Iris pigment epithelial cell (primary cell): ENCODE measurements around the gene USP10.

Experiments
- DNase-seq: peaks from one replicate; pipeline ENCODE4 v3.0.0-alpha.2; 2011; ENCODE audit warnings: low read depth

Gene USP10

DNA sequence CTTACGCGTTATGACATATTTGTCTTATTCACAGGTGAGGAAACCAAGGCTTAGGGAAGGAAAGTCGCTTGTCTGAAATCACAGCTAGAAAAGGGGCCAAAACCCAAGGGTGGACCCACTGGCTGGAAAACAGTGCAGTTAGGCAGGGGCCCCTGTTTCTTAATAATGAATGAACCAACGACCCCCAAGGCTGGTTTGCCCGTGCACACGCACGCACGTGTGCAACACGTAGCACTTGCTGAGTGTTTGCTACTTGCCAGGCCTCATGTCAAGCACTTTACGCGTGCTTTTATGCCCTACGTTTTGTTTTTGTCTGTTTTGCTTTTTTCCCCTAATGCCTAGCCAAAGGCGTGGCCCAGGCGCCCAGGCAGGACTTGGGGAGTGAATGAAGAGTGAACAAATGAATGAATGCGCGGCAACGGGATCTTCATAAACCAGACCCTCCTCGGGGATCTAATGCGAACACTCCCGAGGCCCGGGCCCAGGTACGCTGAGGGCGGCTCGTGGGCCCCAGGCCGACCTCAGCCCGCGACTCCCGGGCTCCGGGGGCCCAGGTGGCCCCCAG, 571 bp upstream of the USP10 start:
- no peak for DNase-seq

DNA sequence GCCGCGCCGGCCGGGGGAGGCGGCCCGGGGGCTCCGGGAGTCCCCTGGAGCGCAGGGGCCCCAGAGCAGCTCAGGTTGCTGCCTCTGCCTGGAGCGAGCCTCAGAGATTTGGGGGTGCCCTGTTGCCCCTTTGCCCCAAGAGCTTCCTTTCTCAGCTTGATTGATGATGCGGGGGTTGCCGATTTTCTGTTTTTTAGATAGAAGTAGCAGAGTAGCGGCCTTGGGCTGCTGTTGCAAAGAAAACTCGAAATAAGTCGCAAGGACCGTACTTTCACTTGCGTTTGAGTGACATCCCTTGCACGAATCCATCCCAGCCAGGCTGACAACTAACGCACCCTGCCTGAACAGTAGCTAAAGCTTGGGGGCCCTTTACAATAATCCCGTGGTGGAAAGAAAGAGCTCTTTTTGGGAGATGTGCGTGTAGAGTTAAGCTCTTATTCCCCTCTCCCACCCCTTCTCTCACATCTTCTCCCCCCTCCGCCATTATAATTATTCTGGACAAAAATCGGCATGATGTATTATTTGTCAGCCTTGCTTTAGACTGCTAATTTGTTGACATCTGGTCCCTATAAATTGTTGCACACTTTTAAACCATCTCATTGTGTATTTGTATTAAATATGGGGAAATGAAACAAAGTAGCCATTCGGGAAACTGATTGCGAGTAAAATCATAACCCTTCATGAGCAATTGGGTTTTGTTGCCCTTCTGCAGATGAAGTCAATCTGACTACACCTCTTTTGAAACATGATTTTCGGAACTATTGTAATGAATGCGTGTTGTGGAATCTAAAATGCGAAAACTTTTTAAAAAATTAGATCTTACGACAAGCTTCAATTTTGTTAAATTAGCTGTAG, 873 bp downstream of the USP10 start:
- DNase-seq: peak; percentile 57

- no peak for DNase-seq
These were observed 3.9 kb downstream of the USP10 start for GRCh38 chr16:84703681-84704080.

DNA sequence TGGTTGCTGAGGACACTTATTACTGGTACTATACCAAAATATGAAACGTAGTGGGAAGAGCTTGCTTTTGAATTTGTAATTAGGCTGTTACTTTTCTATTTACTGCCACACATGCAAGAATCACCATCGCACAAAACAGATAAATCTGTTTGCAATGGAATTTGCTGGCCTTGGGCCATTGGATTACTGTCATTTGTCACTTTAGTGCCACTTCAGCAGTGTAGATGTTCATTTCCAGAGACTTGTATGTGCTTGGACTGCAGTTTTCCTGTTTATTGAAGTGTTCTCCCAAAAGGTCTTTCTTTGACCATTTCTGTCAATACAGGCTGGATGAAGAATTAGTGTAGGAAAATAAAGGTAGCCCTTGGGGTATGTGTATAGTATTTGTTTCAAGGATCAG, 4.5 kb downstream of the USP10 start:
- DNase-seq: no peak

DNA sequence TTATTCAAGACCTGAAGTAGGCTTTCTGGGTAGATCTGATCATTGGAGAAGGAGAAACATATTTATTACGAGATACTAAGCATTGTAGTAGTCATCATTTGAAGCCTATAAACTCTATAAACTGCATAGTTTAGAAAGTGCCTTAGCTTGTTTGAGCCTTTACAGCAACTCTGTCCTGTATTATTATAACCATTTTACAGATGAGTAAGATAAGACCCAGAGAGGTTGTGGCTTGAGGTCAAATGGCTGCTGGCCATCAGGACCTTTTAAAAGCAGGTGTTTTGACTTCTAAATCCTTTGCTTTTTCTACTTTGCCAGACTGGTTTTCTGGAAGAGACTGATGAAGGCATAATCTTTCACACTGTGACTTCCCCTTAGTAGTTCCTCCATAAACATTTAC, 7.1 kb downstream of the USP10 start:
- no peak for DNase-seq

DNA sequence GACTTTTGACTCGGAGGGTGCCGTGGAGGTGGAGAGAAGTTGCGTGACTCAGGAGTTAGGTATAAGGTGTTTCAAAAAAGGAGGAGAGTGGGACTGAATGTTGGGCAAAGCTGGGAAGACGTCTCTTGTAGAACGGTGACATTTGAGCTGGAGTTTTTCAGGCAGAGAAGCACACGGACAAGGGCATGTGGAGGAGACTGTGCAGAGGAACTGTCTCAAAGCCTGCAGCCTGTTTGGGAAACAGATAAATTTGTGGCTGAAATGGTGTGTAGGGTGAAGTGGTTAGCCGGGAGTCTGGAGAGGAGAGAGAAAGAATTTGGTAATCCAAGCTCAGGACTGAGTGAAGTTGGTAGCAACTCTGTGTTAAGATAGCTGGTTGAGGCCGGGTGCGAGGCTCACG, 9.8 kb downstream of the USP10 start:
- DNase-seq: no peak

GRCh38 chr16:84710686-84711085, 10.9 kb downstream of the USP10 start:
- no peak for DNase-seq

DNA sequence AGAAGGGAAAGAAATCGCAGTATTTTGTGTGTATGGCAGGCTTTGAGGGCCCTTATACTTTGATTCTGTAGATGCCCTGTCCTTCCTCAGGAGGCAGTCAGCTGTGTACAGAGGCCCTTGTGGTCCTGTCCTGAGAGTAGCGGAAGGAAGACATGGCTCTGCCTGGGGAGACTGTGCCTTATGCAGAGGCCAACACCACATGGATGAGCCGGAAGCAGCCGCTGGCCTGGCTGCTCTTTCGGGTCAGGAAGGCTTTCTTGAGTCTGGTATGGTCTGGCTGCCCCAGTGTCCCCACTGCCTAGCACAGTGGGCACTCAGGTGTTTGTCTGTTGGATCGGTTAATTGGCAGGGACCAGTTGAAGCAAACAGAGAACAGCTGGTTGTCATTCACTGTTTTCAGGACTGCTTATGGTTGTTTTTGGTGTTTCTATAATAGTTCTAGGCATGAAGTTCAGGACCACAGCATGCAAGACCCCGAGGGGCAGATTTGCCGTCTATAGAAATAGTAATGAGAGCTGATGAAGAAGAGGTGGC, 12.4 kb downstream of the USP10 start:
- no peak for DNase-seq

DNA sequence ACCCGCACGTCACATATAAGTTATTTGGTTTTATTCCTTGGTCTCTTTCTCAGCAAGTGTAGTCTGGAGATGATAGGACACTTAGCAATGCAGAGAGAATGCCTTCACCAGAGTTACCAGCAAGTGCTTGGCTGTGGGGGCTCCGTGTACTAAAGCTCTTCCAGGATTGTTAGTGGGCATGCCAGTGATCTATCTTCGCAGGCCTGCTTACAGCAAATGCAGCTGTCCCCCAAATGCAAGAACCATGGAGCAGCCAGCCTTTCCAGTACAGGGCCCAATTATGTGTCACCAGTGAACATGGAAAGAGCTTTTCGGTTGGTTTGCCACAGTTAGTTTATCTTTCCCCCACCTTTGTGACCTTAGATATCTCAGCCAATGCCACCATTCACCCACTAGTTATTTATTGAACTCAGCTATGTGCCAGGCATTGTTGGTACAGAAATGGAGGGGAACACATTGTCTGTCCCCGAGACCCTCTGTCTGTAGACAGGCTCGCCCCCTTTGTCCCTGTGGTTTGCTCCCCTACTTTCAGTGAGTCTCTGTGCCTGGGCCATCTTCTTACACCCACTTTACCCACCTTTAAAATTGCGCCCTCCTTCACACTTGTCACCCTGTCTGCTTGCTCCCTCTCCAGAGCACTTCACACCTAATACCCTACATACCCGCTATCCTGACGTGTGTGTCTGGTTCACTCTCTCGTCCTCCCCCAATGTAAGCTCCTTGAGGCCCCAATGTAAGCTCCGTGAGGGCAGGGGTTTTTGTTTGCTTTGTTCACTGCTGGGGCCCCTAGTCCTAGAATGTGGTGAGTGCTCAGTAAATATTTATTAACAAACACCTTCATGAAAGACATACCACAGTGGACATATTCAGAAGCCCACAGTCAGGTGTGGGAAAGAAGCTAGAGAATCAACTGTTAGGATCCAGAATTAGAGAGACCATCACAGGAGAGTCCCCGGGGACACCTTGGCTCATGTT, 13.3 kb downstream of the USP10 start:
- no peak for DNase-seq

GRCh38 chr16:84714028-84714427, 14.2 kb downstream of the USP10 start:
- DNase-seq: no peak

- DNase-seq: no peak
These were observed 15.6 kb downstream of the USP10 start for GRCh38 chr16:84715424-84715823.

DNA sequence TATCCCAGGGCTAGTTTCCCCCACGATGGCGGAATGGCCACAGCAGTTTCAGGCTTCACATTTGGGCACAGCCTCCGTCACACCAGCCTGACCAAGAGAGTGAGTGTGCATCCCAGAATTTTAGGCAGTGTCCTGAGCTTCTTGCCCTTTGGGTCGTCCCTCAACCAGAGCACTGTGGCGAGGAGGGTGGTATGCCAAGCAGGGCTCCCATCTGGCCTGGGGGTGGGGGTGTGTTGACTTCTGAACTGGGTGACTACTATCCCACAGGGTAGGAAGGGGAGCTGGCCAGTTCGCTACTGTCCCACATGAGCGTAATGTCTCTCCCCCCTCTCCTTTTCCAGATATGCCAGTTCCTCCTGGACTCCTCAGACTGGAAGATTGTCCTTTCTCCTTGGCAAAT, 16.1 kb downstream of the USP10 start:
- no peak for DNase-seq

GRCh38 chr16:84716740-84717139, 16.9 kb downstream of the USP10 start:
- no peak for DNase-seq

DNA sequence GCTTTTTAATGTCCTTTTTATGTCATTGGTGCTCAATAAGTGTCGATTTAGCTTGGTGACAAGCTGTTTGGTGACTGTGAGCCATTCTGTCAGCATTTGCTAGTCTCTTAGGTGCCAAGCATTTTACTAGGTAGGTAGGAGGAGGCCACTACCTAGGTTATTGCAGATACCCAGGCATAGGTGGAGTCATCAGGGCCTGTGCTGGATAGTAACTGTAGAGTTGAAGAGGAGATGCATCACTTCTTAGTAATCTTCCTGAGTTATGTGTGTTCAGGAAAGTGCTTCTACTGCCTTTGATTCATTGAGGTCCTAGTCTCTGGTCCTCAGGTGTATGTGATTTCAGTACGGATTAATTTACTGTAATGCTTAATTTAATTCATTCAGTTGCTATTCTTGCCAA, 17.7 kb downstream of the USP10 start:
- no peak for DNase-seq

- peak; percentile 54 for DNase-seq
These were observed 20.4 kb downstream of the USP10 start for GRCh38 chr16:84720177-84720579.

GRCh38 chr16:84722068-84722467, 22.3 kb downstream of the USP10 start:
- DNase-seq: no peak

DNA sequence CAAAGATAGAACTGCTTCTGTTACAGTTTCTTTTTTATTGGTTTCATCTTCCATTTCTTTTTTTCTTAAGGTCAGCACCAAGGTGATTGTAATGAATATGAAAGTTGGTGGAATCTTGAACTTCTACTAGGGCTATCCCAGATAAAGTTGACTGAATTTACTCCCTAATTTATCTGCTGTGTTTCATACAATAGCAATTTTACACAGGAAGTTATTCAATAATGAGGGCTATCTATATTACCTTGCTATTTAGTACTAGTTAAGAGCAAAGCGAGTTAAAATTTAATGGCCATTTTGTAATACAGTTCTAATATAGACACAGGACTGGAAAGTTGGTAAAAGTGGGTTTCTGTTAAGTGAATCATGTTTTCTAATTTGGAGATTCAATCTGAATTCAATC, 24.1 kb downstream of the USP10 start:
- no peak for DNase-seq

DNA sequence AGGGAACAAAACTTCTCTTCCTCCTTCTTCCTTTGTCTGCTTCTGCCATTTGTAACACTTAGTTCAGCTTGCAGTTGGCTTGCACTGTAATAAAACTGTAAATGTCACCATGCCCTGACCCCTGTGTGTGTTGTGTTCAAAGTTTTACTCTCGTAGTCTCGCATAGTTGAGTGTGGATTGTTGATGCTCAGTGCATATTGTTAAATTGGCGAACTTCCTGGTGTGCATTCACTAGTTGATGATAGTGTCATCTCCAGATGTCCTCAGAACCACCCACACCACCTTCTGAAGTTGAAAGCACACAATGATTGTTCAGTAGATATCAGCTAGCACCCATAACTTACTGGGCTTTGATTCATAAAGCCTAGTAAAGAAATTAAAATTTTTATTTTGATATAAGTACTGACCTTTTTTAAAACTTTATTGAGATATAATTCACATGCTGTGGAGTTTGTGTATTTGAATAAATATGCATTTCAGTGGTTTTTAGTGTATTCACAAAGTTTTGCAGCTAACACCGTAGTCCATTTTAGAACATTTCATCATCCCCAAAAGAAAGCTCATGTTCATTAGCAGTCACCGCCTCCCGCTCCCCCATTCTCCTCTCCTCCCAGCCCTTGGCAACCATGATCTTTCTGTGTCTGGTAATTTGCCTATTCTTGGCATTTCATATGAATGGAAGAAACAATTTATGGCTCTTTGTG, 25.0 kb downstream of the USP10 start:
- peak; percentile 37 for DNase-seq

- no peak for DNase-seq
These were observed 25.8 kb downstream of the USP10 start for GRCh38 chr16:84725481-84726078.

DNA sequence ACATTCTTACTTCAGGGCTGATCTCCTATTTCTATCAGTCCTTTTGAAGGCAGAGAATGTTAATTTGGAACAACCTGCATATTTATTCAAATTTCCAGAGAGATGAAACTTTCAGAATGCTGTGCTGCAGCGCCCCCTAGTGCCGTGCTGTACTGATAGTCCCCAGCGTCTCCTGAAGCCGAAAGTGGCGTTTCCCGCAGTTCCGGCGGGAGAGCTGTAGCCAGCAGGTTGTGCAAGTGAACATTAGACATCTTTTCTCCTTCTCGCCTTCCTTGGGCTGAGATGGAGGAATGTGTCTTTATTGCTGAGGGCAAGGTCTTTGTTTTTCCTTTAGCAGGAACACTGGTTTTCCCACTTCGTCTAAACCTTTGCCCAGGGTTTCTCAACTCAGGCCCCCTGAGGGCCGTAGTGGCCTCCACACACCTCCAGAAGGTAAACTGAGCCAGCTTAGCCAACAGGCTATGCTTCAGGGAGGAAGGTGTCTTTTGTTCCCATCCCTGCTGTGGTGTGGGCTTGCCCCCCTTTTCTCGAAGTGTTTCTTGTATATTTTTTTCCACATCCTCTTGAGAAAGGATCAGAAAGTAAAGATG, 26.4 kb downstream of the USP10 start:
- DNase-seq: peak; percentile 85
